B cell (primary cell): ENCODE data around the gene CHMP1B. TPM values are rescaled to one million over a fixed set of nuclear protein-coding genes. Genes with fewer than 3 reads are reported as not detected.

Experiments
- ATAC-seq: fragments of 200-7000 bp; cut with Tn5 transposase; one replicate; pipeline ENCODE4 v1.10.0; 2021; ENCODE audit warnings: low read depth, mild to moderate bottlenecking, moderate number of reproducible peaks, moderate library complexity
- CTCF ChIA-PET: fragments of 350-600 bp; sonication (Branson Sonifier 250); formaldehyde crosslinking; loops from one replicate; lab custom pipeline; 2021; ENCODE audit warnings: antibody characterized with exemption, inconsistent platforms; lab: Charles Lee
- POLR2A ChIA-PET: fragments of 350-600 bp; sonication (Branson Sonifier 250); formaldehyde crosslinking; loops from one replicate; lab custom pipeline; 2021; ENCODE audit warnings: antibody characterized with exemption; lab: Charles Lee
- DNase-seq: peaks from one replicate; pipeline ENCODE4 v3.0.0; 2013
- H2AFZ ChIP-seq: 2 replicates; pipeline ENCODE4 v1.6.1; 2012; ENCODE audit warnings: mild to moderate bottlenecking, low read depth, low read length; ENCODE audit not compliant: insufficient read depth, poor library complexity, severe bottlenecking
- H3K27ac ChIP-seq, 2 donors: 1 replicate in 1 of 2; 2 replicates in 1 of 2; pipeline ENCODE4 v1.5.1; 2012 to 2013; ENCODE audit warnings: low read length in 2 of 2, mild to moderate bottlenecking in 2 of 2, moderate library complexity in 1 of 2
- H3K27me3 ChIP-seq, 4 experiments: fragments of 200-600 bp in 1 of 4; sonication (generic) in 1 of 4; replicated peaks in 1 of 4; 1 replicate in 2 of 4; 2 replicates in 2 of 4; pipeline versions ENCODE4 v1.6.1 to v1.7.0; 2013 to 2016; ENCODE audit warnings: low read length in 3 of 4, mild to moderate bottlenecking in 2 of 4, mixed read lengths in 1 of 4, moderate library complexity in 1 of 4; ENCODE audit not compliant: insufficient read depth in 4 of 4, control insufficient read depth in 3 of 4; ENCODE audit errors: control extremely low read depth in 1 of 4
- H3K36me3 ChIP-seq, 2 experiments: replicated peaks in 1 of 2; 1 replicate in 1 of 2; 2 replicates in 1 of 2; pipeline versions ENCODE4 v1.6.1 to v1.7.1; 2013; ENCODE audit warnings: low read length in 1 of 2; ENCODE audit not compliant: insufficient read depth in 2 of 2, control insufficient read depth in 1 of 2; ENCODE audit errors: control extremely low read depth in 1 of 2, extremely low read depth in 1 of 2
- H3K4me1 ChIP-seq, 2 donors: fragments of 200-600 bp in 1 of 2; sonication (generic) in 1 of 2; 1 replicate in 1 of 2; 2 replicates in 1 of 2; pipeline versions ENCODE4 v1.5.1 to v1.6.1; 2013 to 2017; ENCODE audit warnings: low read length in 2 of 2; ENCODE audit not compliant: control insufficient read depth in 2 of 2, insufficient read depth in 2 of 2
- H3K4me2 ChIP-seq: replicated peaks from 2 replicates; pipeline ENCODE3; 2012; ENCODE audit warnings: mild to moderate bottlenecking, low read depth, low read length; ENCODE audit not compliant: poor library complexity, severe bottlenecking
- H3K4me3 ChIP-seq, 5 experiments: fragments of 200-600 bp in 1 of 5; sonication (generic) in 1 of 5; 1 replicate in 3 of 5; 2 replicates in 2 of 5; pipeline versions ENCODE4 v1.5.1 to v1.7.0; 2011 to 2016; ENCODE audit warnings: low read length in 4 of 5, mild to moderate bottlenecking in 4 of 5, low read depth in 2 of 5, control low read depth in 1 of 5, moderate library complexity in 1 of 5; ENCODE audit not compliant: insufficient read depth in 1 of 5; ENCODE audit errors: control extremely low read depth in 1 of 5, extremely low read depth in 1 of 5
- H3K79me2 ChIP-seq: fragments of 200-600 bp; sonication (generic); one replicate; pipeline ENCODE4 v1.6.0; 2016; ENCODE audit warnings: low read length; ENCODE audit not compliant: control insufficient read depth, insufficient read depth
- H3K9ac ChIP-seq: fragments of 200-600 bp; sonication (generic); 2 replicates; pipeline ENCODE4 v1.6.1; 2017; ENCODE audit warnings: mild to moderate bottlenecking, low read length, moderate library complexity
- H3K9me3 ChIP-seq, 3 donors: one replicate each; pipeline versions ENCODE4 v1.6.1 to v1.7.1; 2013; ENCODE audit warnings: low read length in 2 of 3; ENCODE audit not compliant: control insufficient read depth in 2 of 3, insufficient read depth in 1 of 3; ENCODE audit errors: control extremely low read depth in 1 of 3
- H4K20me1 ChIP-seq: 2 replicates; pipeline ENCODE4 v1.6.0; 2012; ENCODE audit warnings: mild to moderate bottlenecking, low read length; ENCODE audit not compliant: insufficient read depth, control insufficient read depth, poor library complexity, severe bottlenecking
- H3K27ac Mint-ChIP-seq: one replicate; pipeline ENCODE4 v1.8.0; 2021; ENCODE audit warnings: mixed read lengths
- H3K27me3 Mint-ChIP-seq: one replicate; pipeline ENCODE4 v1.8.0; 2021; ENCODE audit warnings: mixed read lengths
- H3K4me1 Mint-ChIP-seq: one replicate; pipeline ENCODE4 v1.8.0; 2021; ENCODE audit warnings: mixed read lengths
- H3K4me3 Mint-ChIP-seq: one replicate; pipeline ENCODE4 v1.8.0; 2021; ENCODE audit warnings: mixed read lengths
- H3K9me3 Mint-ChIP-seq: one replicate; pipeline ENCODE4 v1.8.0; 2022; ENCODE audit warnings: mixed read lengths; ENCODE audit not compliant: insufficient read depth
- CTCF ChIP-seq: fragments of 200-600 bp; IDR thresholded peaks from one replicate; pipeline ENCODE4 v1.8.0; 2022; ENCODE audit warnings: antibody characterized with exemption, mild to moderate bottlenecking
- EZH2 ChIP-seq: IDR thresholded peaks from 2 replicates; pipeline ENCODE4 v1.6.1; 2012; ENCODE audit warnings: borderline replicate concordance, low read depth, mild to moderate bottlenecking, moderate library complexity, low read length; ENCODE audit not compliant: insufficient read depth, poor library complexity, severe bottlenecking
- WGBS: methylation state at CpG from one replicate; pipeline ENCODE4 v1.1.5; 2013; ENCODE audit warnings: missing lambda C conversion rate; ENCODE audit not compliant: insufficient coverage; 5-methylcytosine and 5-hydroxymethylcytosine counted together
- intact Hi-C: fragments of 100-400 bp; cut with micrococcal nuclease; formaldehyde crosslinking; loops from one replicate; pipeline ENCODE4 v1.10.0; 2022
- polyA plus RNA-seq: library from polyadenylated mRNA; depleted of rRNA; stranded (reverse); fragments of >200 nt; gene quantifications from 2 replicates; pipeline ENCODE4 v1.2.3, GENCODE V29; 2012
- total RNA-seq, 2 donors: library from RNA; stranded (reverse); fragments of 120-200 nt in 1 of 2; gene quantifications; 1 replicate in 1 of 2; 2 replicates in 1 of 2; pipeline versions ENCODE4 v1.2.3 to v1.2.4, GENCODE V29; 2013 to 2022

CHMP1B gene
- total and polyA plus RNA-seq, 2 donors (not counting 1 experiment from before 2014, with no cell fraction given), result 55.4 to 86.0 TPM

GRCh38 chr18:11802158-11802557 lies 49.1 kb upstream of the CHMP1B start:
- Histone ChIP-seq H4K20me1 (no peaks in the 10 kb centered on the region), H3K4me2 (no peak overlapping the region), H3K79me2 (no peaks in the 10 kb centered on the region), H3K9ac (no peak overlapping the region), H3K36me3 (no peaks in the 10 kb centered on the region), H2AFZ (no peak overlapping the region), H3K27me3 (no peaks in the 10 kb centered on the region), H3K4me1 (no peaks in the 10 kb centered on the region), H3K27ac (no peak overlapping the region), H3K4me3 (no peak overlapping the region), H3K9me3 (no peaks in the 10 kb centered on the region)
- Mint-ChIP-seq H3K4me1 (no peaks in the 10 kb centered on the region), H3K27me3 (peaks cover 3% of the 10 kb centered on the region), H3K27ac (no peak overlapping the region), H3K4me3 (no peak overlapping the region), H3K9me3 (no peaks in the 10 kb centered on the region)
- WGBS, result 98% methylated on average over 6 of the region's 6 CpGs
- DNase-seq (no peak), ATAC-seq (no peak)
- intact Hi-C loops, result no loop called here
- ChIA-PET POLR2A (no interaction called here), CTCF (no interaction called here)
- TF ChIP-seq EZH2, result no peak
- TF ChIP-seq CTCF, result no peak

- ATAC-seq, result no peak
- Mint-ChIP-seq H3K27me3 (peaks cover 3% of the 10 kb centered on the region), H3K4me3 (no peak overlapping the region), H3K27ac (no peak overlapping the region), H3K4me1 (no peaks in the 10 kb centered on the region), H3K9me3 (no peaks in the 10 kb centered on the region)
- H2AFZ ChIP-seq, result no peak overlapping the region
- no peak overlapping the region for H3K27ac ChIP-seq
- H3K4me2 ChIP-seq, result no peak overlapping the region
- CTCF ChIA-PET, result no interaction called here
- no peaks in the 10 kb centered on the region for H3K9me3 ChIP-seq
- WGBS, result 92% methylated on average over 9 of the region's 10 CpGs
- H3K79me2 ChIP-seq, result no peaks in the 10 kb centered on the region
- TF ChIP-seq CTCF (no peak), EZH2 (no peak)
- no peak overlapping the region for H3K4me3 ChIP-seq
- no peaks in the 10 kb centered on the region for H3K36me3 ChIP-seq
- no peaks in the 10 kb centered on the region for H3K27me3 ChIP-seq
- H4K20me1 ChIP-seq, result no peaks in the 10 kb centered on the region
- POLR2A ChIA-PET, result no interaction called here
- intact Hi-C loops, result no loop called here
- DNase-seq, result no peak
- no peak overlapping the region for H3K9ac ChIP-seq
- H3K4me1 ChIP-seq, result no peaks in the 10 kb centered on the region
Measured at GRCh38 chr18:11802586-11802985, 48.6 kb upstream of the CHMP1B start.
